Fibroblast of skin of left quadriceps (primary cell): ENCODE data around the gene MYOD1.

ENCODE experiments used
- DNase-seq, 2 experiments: peaks; one replicate each; pipeline ENCODE4 v3.0.0-alpha.2; 2013; ENCODE audit warnings: low read depth in 2 of 2

Gene MYOD1

DNA sequence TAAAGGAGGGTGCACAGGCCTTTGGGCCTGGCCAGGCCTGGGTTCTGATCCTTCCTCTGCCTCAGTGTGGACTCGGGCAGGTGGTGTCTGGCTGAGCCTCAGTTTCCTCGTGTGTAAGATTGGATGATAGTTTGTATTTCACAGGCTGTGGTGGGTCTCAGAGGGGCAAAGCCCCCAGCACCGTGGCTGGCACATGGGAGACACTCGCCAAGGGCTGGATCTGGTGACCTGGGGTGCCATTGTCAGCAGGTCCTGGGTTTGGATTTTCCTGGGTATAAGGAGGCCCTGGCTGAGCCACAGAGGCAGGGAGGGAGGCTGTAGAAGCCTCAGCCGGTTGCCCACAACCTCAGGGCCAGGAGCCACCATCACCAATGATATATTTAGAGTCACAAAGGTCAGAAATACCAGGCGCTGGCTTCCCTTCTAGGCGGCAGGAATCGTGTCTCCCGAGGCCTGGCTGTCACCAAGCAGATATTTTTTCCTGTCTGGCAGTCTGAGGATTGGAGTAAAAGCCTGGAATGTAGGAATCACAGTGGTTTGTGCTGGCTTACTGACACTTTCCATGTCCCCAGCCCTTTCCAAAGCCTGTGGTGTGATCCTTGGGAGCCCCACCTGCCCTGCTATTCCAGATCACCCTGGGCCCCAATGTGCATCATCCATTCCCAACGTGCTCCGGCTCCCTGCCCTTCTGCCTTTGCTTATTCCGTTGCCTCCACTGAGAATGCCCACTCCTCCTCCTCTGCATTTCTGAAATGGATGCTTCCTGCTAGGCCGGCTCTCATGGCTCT lies 30.8 kb downstream of the MYOD1 start:
- DNase-seq: no peak

GRCh38 chr11:17750801-17751165 lies 31.4 kb downstream of the MYOD1 start:
- DNase-seq: no peak

GRCh38 chr11:17751558-17751957 lies 32.2 kb downstream of the MYOD1 start:
- DNase-seq: no peak

- DNase-seq: no peak
Measured at GRCh38 chr11:17752144-17752543, 32.8 kb downstream of the MYOD1 start.

- no peak for DNase-seq
Measured at GRCh38 chr11:17753153-17753552, 33.8 kb downstream of the MYOD1 start.

- DNase-seq: no peak
Measured at GRCh38 chr11:17753641-17754040, 34.3 kb downstream of the MYOD1 start.

- DNase-seq: no peak
Measured at GRCh38 chr11:17755891-17756290, 36.5 kb downstream of the MYOD1 start.

GRCh38 chr11:17760102-17761029 lies 41.0 kb downstream of the MYOD1 start:
- DNase-seq: no peak

DNA sequence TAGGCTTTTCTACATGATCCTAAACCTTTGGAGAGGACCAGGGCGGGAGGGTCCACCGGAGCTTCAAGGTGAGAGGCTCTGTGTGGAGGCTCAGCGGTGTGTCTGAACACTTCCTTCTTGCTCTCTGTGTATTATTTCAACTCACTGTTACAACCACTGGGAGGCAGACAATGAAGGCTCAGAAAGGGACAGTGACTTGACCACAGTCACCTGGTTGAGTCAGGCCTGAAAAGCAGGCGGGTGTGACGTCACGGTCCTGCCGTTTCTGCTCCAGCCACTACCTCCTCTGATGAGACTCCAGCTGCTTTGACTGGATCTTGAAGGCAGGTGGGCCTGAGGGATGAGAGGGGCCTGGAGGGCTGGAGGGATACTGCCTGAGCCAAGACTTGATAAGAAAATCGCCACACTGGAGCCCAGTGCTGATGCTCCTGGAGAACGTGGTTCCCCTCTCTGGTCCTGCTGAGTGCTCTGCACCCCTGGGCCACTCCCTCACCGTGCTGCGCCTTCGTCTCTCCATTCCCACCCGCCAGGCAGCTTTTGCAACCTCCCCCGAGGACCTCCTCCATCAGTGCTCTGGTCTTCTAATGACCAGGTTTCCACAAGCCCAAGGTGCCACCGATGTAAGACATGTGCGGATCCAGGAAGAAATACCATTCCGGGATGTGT lies 43.1 kb downstream of the MYOD1 start:
- no peak for DNase-seq

DNA sequence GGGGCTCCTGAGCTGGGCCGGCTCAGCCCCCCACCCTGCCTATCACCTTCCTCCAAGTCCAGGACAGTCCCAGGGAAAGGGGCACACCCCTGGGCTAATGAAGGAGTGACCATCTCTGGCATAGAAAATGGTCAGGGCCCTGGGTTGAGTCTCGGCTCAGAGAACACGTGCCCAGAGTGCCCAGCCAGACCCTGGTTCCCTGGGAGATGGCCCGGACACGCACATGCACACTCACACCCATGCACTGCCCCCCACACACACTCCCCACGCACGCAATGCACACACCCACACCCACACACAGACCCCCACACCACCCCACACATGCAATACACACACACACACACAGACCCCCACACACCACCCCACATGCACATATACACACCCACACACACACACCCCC lies 43.9 kb downstream of the MYOD1 start:
- no peak for DNase-seq

- no peak for DNase-seq
Measured at GRCh38 chr11:17763703-17764102, 44.3 kb downstream of the MYOD1 start.

GRCh38 chr11:17764446-17765218 lies 45.3 kb downstream of the MYOD1 start:
- no peak for DNase-seq

DNA sequence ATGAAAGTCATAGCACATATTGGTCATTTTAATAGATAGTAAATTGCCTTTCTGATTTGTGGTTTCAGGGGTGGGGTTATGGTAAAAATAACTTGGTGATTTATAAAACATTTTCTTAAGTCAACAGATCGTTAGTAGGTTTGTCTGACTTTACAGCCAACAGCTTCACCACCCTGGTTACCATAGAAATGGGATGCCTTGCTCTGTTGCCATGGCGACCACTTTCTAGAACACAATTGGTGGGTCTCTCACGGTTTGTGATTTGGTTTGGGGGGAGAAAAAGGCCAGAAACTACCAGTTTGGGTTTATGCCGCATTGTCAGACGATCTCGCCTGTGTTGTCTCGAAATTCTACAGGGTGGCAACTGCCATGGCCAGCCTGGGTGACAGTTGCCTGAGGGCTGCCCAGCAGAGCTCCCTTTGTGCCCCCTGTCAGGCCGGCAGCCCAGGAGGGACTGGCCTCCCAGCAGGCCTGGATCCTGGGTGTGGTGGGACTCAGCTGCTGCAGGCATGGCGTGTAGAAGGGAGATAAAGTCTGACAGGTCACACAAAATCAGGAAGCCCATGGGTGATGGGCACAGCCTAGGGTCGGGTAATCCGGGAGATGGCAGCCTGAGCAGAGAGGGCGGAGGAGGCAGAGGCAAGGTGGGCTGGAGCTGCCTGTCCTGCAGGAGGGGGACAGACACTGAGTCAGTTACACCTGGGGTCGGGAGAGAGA lies 46.1 kb downstream of the MYOD1 start:
- DNase-seq: no peak

DNA sequence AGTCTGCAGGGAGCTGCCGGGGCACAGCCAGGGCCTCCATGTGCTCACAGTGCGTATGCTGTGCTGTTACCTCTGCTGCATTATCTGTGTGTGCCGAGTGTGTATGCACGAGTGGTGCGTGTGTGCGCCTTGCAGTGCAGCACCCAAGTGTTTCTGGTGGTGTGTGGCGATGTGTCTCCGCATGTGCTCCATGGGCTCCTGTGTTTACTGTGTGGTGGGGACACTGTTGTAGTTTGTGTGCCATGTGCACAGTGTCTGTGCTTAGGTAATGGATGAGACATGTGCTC lies 46.6 kb downstream of the MYOD1 start:
- DNase-seq: no peak

- DNase-seq: no peak
Measured at GRCh38 chr11:17766590-17766989, 47.2 kb downstream of the MYOD1 start.

DNA sequence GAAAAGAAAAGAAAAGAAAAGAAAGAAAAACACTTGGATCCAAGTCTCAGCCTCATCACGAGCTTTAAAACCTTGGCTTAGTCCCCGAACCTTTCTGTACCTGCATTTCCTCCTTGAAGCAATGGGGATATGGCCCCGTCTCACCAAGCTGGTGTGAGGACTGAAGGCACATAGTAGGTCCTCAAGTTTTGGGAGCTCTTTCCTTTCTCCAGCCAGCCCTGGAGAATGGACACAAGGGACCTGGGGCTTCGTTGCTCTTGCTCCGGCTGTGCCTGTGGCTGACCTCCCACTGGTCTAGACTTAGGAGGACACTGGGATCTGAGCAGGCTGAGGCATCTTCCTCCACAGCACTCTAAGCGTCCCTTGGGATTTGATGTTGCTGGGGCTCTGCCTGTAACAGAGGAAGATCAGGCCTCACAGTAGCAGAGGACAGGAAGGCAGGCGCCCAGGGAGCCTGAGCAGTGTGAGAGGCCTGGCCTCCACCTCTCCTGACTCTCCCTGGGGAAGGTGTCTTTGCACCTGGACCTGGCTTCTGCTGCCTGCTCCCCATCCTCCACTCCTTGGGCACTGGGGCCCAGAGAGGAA lies 48.0 kb downstream of the MYOD1 start:
- DNase-seq: no peak

DNA sequence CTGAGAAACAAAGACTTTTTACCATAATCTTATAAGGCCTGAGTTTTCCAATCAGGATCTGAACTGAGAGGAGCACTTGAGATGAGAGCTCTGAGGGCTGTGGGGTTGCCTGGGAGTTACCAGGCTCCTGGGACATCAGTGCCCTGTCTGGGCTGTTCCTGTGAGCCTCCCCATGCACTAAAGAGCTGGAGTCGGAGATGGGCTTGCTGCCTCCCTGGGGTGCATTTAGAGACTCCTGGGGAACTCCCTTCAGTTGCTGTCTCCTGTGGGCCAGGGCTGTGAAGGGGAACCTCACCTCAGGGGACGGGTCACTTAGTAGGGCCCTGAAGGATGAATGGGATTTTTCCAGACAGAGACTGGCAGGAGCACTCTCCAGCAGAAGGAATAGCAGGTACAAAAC lies 48.5 kb downstream of the MYOD1 start:
- DNase-seq: no peak

DNA sequence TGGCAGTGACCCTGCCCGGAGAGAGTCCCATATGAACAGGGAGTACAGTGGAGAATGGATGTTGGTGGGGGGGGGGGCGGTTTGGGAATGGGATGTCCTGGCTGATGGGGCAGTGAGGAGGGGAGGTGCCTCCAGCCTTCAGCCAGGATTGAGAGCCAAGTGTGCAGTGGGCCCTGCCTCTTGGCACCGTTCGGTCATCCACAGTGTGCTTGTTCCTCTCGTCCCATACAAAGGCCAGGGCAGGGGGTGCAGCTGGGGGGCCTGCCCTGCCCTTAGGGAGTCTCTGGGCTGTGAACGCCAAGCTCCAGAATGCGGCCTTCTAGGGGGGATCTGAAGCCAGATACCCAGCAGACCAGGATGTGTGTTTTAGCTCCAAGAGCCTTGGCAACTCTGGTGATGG lies 49.2 kb downstream of the MYOD1 start:
- no peak for DNase-seq

DNA sequence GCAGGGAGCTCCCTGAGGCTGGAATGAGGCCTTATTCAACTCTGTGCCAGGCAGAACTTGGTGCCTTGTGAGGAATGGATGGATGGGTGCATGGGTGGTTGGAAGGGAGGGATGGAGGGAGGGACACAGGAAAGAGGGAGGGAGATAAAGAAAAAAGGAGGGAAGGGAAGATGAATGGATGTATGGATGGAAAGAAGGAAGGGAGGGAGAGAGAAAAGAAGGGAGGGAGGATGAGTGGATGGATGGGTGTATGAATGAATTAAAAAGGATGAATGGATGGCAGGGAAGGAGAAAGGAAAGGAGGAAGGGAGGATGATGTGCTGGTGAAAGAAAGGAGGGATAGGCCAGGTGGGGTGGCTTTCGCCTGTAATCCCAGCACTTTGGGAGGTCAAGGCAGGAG lies 49.8 kb downstream of the MYOD1 start:
- no peak for DNase-seq

DNA sequence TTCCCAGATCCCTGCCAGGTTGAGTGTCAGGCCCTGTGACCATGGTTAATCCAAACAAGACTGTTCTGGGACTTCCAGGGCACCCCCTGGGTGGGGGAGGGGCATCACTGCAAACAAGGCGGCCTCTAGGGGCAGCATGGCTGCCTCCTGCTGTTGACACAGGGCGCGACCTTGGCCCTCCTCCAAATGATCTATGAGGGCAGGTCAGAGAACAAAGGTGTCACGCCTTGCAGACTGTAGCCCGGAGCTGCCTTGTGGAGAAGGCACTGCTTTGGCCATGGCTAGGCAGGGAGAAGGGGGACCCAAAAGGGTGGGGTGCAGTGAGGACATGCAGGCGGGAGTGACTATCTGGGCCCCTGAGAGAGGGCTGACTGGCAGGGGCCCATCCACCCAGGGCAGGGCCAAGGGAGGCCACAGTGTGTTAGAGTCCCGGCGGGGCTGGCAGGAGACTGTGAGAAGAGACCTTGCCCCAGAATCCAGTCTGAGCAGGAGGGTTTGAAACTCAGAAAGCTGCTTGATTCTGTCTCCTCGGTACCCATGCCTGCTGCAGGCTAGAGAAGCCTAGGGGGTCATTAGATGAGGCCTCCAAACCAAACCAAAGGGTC lies 50.8 kb downstream of the MYOD1 start:
- DNase-seq: no peak

GRCh38 chr11:17770917-17771316 lies 51.5 kb downstream of the MYOD1 start:
- no peak for DNase-seq
